ENCODE results near the gene QTRT2.

Gene QTRT2

DNA sequence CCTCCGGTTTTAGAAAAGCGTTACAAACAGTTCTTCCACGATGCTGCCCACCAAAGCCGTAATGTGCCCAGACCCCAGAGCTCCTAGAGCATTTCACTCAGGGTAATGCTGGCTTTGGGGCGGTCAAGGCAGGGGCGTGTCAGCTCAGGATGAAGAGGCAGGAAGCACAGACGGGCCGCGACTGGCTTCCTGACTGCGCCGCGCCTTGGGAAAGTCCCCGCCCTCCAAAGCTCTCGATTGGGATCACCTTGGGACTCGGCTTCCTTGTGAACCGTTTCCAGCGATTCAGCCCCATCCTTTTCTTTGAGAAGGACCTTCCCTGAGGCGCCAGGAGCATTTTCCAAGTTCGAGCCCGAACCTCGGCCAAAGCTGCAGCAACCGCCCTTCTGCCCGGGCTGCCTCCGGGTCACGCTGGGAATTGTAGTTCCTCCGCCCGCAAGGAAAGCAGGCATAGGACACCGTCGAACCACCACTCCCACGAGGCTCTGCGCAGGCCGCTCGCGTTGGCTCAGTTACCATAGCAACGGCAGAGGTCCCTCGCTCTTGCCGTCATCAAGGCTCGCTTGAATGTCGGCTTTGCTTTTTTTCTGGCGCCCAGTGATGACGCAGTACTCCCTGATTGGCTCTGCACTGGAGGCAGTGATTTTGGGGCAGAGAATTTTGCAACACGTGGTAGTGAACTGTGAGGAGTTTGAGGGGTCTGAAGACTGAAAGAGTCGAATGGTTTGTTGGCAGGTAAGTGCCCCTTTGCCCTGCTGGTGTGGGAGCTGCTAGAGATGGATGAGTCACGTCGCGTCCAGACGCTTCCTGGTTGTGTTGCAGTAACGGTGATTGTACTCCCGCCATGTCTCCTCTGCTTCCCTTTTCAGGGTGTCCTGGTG, at the start of gene QTRT2, which contains the start of gene CCDC191:
Gene QTRT2 (plus strand): TSS at position 608 of the 881 bp plus-strand sequence. CDS start 8,521 bp downstream, outside the sequence.
Gene CCDC191 (minus strand): TSS at position 397 of the 881 bp plus-strand sequence. CDS start 60 bp downstream, at position 337.
- peak; percentile 98 for DNase-seq

DNA sequence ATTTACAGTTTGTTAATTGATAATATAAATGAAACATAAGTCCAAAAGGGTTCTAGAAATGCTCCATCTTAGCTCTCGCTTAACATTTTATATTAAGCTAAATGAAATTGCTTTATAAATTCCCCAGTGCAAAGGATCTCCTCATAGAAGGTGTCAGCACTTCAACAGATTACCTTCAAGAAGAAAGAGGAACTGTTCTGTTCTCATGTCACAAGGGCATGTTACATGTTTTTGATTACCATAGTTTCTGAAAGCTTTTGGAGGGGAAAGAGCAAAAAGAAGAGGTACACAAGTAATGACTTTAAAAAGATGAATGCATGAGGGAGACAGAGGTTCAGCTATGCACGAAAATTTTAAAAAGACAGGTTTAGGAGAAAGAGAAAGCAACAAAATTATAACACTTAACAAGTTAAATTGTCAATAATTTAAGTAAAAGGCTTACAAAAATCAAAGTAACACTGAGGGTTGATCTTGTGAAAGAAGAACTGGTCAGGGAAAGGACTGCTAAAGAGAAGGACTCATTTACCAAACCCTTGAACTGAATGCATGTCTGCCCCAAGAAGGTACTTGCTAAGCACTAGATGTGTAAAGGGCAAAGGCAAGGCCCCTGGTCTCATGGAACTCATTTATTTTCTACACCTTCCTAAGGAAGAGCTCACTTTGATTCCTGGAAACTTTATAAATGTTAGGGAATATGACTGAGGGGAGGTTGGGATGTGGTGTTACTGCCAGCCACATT, 45.3 kb upstream of the QTRT2 start:
- DNase-seq = no peak

DNA sequence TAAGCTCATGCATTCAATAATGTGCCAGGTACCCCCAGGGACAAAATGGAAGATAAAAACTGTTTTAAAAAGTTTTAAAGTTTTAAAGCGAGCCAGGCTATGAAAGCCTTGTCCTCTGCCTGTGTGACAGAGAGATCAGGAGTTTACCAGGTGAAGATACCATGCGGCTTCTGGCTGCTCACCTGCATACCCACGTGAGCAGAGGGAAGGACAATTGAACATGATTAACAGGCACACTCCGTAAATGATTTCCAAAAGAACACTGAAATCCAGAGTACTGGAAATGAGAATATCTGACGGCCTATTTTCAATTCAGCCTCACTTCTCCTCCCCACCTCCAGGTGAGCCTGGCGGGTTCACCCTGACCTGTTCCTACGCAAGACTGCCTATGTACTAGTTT, 42.3 kb upstream of the QTRT2 start:
- DNase-seq = no peak

DNA sequence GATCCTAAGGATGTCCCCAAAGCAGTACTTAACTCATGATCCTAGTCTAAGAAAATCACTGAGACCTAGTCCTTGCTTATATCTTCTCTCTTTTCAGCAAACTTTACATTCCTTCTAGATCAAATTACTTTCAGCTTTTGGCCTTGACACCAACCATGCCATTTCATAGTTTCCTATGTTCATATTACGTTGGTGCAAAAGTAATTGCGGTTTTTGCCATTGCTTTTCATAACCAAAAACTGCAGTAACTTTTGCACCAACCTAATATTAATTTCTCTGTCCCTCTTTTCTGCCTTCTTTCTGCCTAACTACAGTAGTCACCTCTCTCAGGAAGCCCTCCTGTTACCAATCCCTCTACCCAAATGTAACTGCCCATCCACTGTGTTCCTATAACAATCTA, 37.1 kb upstream of the QTRT2 start:
- DNase-seq = no peak

DNA sequence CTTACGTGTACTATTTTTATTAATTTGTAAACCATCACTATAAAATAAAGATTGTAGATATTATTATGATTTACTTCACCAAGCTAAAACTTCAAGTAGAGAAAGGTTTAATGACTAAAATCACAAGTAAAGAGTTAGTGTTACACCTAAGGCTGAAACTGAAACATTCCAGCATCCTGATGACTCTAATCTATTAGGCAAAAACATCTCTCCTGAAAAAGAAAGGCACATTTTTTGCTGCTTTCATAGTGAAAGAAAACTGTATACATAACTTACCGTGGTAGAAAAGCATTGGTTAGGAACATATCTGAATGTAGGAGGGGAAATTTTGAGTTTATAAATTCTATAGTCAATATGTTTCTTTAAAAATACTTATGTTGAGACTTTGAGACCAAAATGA, 35.6 kb upstream of the QTRT2 start:
- no peak for DNase-seq

DNA sequence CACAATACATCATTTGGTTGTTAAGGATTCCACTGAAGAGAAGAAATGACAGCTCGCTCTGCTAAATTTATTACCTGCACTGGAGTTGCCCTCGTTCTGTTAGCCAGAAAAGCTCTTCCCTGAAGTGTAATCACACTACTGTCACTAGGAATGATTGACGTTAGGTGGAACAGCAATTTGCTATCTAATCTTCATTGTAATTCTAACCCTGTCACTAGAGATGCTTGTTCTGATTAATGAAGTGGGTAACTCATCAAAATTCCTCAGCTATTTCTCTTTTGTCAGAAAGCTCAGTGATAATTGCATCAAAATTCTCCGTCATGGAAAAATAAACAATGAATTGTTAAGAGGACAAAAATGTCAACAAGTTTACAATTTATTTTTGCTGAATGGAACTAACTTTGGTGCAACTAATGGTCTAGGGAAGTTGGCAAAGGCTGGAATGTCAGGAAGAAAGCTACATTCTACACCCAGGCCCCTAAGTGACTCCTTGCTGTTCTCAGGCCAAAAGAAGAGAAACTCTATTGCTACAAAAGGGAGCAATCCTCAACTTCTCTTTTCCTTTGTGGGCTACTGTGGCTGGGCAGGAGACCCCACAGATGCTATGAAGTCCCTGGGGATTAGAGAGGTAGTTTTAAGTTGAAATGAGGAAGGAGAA, 34.3 kb upstream of the QTRT2 start:
- DNase-seq = no peak

DNA sequence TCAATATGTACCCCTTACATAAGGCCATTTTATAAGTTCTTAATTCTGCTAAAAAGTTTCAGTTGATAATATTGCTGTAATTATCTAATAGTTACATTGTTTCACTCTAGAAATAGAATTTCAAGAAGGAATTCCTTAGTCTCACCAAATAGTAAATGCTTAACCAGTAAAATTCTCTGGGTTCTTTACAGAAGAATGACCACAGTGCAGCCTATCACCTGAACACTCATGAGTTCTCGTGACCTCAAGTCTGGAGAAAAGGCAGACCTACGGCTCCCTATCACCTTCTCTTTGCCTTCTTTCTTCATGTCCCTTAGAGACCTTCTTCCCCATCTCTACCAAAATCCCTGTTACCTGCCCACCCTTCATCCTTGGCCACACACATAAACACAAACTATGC, 31.1 kb upstream of the QTRT2 start:
- DNase-seq = no peak

DNA sequence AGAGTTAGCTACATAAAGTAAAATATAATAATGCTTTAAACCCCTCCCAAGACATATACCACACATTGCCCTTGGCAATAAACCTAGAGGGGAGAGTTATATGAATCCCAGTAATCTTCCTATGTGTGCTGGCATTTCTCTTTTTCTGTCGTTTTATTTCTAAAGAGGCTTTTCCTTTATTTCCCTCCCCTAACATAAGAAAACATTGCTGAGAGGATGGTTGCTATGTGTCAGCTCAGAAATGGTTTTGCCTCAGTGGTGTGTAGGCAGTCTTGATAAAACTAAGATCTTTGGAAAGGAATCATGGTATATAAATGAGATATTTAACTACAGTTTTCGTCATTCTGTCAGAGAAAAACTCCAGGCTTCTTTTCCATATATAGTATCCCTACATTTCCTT, 30.2 kb upstream of the QTRT2 start:
- DNase-seq = no peak

DNA sequence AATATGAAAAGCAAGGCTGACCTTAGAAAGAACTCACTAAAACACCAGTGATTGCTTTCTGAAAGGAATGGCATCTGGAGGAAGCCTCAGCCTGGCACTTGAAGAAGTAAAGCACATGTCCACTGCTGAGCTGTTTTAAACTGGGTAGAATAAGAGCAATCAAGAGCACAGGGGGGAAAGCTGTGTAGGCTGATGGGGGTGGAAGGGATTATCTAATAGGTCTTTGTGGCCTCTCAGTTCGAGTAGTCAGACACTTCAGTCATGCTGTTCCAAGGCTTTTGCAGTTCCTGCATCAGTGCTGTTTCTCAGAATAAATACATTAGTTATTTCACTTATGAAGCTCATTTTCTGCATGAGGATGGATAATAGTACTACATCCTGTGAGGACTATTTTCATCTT, 22.8 kb upstream of the QTRT2 start:
- DNase-seq = no peak

DNA sequence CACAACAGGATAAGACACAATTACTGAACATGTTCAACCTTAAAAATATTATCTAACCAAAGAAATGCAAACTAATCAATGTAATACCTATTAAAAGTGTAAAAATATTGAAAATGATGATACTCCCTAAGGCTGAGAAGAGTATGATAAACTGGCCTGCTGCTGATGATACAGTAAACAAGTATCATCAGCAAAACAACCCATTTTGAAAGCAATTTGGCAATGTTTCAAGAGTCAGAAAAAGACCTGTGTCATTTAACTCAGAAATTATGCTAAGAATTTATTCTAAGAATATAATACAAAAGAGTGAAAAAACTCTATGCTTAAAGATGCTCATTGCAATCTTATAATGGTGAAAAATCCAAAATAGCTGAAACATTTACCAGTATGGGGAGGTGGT, 22.3 kb upstream of the QTRT2 start:
- DNase-seq = no peak

DNA sequence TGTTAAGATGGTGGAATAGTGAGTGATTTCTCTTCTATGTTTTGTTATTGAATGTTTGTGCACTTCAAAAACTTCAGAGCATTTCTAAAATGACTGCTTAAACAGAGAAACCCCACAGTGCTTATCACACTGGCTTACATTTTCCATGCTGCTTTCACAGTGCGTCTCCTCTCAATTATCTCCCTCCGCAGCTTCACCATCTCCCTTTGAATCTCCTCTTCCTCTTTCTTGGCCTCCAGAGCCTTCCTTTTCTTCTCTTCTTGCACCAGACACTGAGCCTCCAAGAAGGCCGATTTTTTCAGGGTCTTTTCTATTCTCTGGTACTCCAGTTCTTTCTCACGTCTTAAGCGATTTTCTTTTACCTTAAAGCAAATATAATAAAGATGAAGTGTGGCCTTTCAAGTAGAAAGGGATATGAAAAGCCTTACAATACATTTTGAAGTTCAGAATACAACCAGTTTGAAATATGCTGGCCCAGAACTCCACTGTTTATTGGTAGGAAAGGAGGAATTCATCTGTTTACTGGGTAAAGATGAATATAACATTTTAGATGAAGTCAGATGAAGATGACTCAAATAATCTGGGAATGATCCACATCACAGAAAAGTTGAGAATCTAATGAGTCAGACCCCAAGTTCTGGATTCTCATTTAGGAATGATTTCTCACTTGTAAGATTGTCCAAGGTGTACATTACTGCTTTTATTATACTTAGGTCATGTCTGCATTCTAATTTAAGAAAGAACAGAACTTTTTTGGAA, 21.6 kb upstream of the QTRT2 start:
- no peak for DNase-seq

DNA sequence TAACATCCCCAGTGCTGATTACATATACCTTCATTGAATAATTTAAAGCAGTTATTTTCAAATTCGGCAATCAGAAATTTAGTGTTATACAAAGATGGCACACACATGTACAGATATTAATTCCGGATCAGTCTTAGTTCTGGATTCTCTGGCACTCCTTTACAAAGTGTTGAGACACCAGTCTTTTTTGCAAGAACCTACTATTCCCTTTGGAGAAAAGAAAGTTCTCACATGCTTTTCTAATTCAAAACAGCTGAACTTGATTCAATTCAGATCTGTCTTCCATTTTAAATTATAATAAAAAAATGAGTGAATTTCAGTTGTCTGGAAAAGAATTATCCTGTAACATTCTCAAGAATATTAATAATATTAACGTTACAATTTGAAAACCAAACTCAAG, 20.6 kb upstream of the QTRT2 start:
- no peak for DNase-seq

DNA sequence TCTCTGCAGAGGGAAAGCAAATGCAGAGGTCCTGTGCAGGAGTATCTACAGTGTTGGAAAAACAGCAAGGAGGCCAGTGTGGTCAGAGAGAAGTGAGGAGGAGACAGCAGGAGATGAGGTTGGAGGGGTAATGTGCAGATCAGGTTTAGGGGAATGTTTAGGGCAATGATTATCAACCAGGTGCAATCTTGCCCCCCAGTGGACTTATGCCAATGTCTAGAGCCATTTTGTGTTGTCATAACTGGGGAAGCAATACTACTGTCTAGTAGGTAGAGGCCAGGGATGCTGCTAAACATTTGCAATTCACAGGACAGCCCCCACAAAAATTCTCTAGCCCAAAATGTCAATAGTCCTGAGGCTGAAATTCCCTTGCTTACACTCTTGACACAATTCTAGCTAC, 13.3 kb upstream of the QTRT2 start:
- no peak for DNase-seq

DNA sequence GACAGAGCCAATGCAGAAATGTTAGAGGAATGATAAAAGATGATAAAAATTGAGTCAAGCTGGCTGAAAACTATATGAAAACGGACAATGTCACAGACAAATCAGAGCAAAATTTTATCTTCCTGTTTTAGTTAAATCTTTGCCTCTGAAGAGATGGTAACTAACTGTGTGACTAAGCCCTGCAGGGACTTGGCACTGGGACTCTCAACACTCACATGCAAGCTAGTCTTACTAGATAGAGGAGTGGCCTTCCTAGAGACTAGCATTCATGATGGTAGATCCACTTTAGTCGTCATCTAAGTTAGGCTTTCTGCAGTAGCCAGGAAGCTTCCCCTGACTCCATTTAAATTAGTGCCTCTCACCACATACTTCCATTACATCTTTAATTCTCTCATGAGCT, 4.3 kb upstream of the QTRT2 start:
- DNase-seq = no peak

DNA sequence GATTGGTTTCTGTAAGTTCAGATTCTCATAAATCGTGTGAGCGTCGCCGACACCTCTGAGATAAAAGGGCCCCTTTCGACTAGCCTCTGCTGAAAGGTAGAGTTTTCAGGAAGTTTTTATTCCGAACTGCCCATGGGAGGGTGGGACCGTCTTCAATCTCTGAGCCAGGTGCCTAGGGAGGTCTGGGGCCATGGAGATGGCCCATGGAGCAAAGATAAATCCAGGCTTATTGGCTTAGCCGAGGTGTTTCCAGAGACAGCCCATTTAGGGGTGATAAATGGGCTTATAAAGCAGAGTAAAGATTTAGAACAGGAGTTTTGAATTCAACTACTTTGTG, 442 bp downstream of the QTRT2 start:
- DNase-seq = no peak

DNA sequence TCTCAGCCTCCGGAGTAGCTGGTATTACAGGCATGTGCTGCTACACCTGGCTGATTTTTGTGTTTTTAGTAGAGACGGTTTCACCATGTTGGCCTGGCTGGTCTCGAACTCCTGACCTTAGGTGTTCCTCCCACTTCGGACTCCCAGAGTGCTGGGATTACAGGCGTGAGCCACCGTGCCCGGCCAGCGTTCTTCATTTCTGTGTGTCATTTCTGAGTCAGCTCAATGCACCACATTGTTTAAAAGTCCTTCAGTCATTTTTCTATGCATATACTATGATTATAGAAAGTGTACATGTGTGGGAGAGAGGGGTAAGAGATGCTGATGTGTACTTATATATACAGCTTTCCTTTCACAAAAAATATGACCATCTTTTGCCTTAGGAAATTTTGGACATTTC, 2.1 kb downstream of the QTRT2 start:
- no peak for DNase-seq

DNA sequence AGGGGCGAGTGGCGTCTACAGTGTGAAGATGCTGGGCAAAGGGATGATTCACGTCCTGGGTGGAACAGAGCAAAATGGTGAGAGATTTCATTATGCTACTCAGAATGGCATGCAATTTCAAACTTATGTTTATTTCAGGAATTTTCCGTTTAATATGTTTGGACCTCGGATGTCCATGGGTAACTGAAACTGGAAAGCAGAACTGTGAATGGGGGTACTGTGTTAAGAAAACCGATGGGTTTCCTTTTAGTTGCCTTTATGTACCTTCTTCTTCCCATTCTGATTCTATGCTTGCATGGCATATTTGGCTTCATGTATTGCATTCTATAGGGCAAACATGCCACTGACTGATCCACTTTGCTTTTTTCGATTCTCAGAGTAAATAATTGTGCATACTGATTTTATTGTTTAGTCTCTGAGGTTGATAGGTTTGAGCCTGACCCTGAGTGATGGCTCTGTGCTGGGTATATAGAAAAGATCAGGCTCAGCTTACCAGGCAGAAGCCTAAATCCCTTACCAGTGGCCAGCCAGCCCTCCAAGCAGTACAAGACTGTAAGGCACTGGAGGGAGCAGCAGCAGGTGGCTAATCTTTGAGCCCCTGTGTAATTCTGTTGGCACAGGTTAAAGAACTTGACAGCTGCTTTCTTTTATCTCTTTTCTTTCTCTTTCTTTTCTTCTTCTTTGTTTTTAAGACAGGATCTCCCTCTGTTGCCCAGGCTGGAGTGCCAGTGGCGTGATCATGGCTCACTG, 4.5 kb downstream of the QTRT2 start:
- DNase-seq = no peak

DNA sequence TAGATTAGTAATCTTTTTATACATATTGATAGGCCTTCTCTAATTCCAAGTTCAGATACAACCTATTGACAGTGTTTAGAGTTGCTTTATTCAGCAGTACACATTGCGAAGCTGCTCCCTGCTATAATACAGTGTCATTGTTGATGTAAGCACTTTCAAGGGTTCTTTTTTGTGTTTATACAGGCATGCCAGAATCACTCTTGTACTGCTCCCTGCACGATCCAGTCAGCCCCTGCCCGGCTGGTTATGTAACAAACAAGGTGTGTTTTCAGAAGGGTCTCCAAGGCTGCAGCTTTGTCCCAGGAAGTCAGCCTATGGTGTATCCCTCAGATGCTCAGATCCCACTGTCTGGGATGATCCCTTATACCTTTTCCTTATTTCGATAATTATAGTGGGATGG, 11.3 kb downstream of the QTRT2 start:
- DNase-seq = no peak

DNA sequence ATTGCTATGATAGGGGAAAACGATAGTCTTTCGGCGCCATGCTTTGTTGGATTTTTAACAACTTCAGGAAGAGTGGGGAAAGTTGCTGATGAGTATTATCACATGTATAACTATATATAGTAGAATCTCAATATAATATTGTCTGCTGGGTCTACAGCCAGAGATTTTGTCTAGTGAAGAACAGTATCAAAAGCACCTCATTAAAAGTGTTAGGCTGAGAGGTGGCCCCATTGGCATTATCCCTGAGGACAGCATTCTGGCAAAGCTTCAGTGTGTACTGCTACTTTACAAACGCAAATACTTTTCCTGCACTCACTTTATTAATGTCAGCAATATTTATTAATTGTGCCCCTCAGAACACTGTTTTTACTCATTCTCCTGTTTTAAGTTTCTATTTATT, 11.8 kb downstream of the QTRT2 start:
- DNase-seq = no peak

DNA sequence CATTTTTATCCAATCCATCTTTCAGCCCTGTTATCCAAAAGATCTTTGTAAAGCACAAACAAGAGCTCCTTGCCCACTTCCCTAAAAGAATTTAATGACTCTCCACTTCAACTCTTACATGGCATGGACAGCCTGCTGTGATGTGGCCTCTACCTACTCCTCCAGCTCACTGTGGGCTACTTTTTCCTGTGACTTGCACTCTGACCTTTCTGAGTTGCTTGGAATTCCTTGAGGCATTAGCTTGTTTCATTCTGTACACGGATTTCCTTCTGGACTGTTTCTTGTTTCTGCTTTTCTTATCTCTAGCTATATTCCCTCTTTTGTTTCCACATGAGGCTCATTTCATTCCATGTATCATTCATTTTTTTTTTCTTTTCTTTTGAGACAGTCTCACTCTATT, 15.2 kb downstream of the QTRT2 start:
- DNase-seq = no peak

DNA sequence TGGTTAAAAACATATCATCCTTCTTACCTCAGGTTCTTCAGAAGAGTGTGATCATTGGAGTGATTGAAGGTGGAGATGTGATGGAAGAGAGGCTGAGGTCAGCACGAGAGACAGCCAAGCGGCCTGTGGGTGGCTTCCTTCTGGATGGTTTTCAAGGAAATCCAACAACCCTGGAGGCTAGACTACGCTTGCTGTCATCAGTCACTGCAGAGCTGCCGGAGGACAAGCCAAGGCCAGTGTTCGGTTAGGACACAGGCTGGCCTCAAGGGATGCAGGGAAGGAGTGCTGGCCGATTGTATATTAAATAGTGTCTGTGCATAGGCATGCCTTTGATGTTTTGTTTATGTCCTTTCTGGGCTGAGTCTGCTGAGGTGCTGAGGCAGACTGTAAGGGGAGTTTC, 20.2 kb downstream of the QTRT2 start:
- DNase-seq = no peak

DNA sequence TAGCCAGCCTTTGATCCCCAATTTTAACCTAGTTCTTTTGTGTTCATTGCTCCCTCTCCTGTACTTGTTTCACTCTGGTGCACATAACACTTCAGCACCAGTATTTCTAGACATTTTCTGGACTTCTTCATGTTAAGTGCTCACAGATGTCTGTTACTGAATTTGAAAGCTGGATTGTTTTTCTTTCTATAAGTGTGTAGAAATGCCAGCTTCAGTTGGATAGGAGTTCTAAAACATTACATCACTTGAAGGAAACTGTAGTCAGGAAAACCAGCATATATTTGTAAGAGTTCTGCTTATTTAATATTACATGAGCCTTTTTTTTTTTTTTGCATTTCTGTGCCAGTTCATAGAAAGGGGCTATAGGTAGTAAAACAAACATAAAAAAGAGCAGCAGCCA, 21.6 kb downstream of the QTRT2 start:
- no peak for DNase-seq
